ENCODE data around the gene NHLRC2.

NHLRC2 gene

DNA sequence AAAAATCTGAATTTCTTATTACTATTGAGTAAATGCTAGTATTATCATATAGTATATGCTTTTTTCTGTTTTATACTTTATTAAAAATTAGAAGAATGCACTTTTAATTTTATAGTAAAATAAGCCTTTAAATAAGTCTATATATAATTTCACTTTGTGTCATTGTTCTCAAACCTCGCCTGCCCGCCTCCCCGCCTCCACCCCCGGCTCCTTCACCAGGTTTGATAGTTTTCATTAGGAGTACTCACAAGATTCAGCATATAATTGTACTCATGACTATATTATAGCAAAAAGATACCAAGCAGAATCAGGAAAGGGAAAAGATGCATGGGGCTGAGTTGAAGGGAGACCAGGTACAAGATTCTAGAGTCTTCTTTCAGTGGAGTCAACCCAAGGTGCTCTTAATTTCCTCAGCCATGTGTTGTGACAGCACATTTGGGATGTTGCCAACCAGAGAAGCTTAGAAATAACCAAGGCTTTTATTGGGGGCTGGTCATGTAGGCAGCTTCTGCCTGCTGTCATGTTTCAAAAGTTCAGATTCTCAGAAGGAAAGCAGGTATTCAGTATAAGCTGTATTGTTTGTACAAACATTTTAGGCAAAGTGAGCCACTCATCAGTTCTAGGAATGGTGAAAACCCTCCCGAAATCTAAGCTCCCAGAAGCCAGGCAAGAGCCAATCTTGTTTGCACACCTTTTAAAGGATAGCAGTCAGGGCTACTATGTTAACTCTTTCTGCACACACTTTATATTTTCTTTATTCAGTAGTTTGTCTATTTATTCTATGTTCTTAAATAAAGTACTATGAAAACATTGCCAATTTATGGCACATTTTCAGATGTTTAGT, 12.3 kb downstream of the NHLRC2 start:
- no peak overlapping the region for H3K4me3 ChIP-seq (ENCODE audit: low read length)
- no peaks in the 10 kb centered on the region for H3K27me3 ChIP-seq (ENCODE audit: control insufficient read depth, insufficient read depth, low read length)

GRCh38 chr10:113867904-113868303, 13.4 kb downstream of the NHLRC2 start:
- no peaks in the 10 kb centered on the region for H3K27me3 ChIP-seq (ENCODE audit: control insufficient read depth, insufficient read depth, low read length)
- no peaks in the 10 kb centered on the region for H3K9me3 ChIP-seq (replicated peaks; ENCODE audit: low read length)
- no peak overlapping the region for H3K9ac ChIP-seq (ENCODE audit: low read depth, low read length)

More for the DNA sequence above, 12.3 kb downstream of the NHLRC2 start:
- Histone ChIP-seq H3K9me3 (replicated peaks; ENCODE audit: low read length) (no peaks in the 10 kb centered on the region), H3K9ac (ENCODE audit: low read depth, low read length) (no peak overlapping the region), H3K4me1 (ENCODE audit: control insufficient read depth, insufficient read depth, low read length) (no peaks in the 10 kb centered on the region), H3K36me3 (ENCODE audit: insufficient read depth, low read length) (peaks cover 1% of the 10 kb centered on the region), H3K4me2 (ENCODE audit: low read length) (no peak overlapping the region)

DNA sequence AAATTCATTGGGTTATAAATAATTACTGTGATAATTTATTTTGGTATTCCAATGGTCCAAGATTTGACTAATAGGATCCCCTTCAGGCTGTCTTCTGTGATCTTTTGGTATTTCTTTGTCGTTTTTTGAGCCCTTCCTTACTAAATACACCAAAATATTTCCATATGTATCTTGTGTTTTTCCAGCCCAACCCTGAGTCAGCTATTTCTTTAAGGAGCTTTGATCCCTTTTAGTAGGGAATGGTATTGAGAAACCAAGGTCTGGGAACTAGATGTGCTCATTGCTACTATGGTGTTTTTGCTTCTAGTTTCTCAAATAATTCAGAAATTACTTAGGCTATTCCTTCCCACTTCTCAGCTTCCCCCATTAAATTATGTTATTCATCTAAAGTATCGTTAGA, 15.3 kb downstream of the NHLRC2 start:
- Histone ChIP-seq H3K4me3 (ENCODE audit: low read length) (no peak overlapping the region), H3K9ac (ENCODE audit: low read depth, low read length) (no peak overlapping the region)

More at GRCh38 chr10:113867904-113868303, 13.4 kb downstream of the NHLRC2 start:
- Histone ChIP-seq H3K36me3 (ENCODE audit: insufficient read depth, low read length) (peaks cover 6% of the 10 kb centered on the region), H3K4me2 (ENCODE audit: low read length) (no peak overlapping the region), H3K4me3 (ENCODE audit: low read length) (no peak overlapping the region), H3K4me1 (ENCODE audit: control insufficient read depth, insufficient read depth, low read length) (no peaks in the 10 kb centered on the region)

DNA sequence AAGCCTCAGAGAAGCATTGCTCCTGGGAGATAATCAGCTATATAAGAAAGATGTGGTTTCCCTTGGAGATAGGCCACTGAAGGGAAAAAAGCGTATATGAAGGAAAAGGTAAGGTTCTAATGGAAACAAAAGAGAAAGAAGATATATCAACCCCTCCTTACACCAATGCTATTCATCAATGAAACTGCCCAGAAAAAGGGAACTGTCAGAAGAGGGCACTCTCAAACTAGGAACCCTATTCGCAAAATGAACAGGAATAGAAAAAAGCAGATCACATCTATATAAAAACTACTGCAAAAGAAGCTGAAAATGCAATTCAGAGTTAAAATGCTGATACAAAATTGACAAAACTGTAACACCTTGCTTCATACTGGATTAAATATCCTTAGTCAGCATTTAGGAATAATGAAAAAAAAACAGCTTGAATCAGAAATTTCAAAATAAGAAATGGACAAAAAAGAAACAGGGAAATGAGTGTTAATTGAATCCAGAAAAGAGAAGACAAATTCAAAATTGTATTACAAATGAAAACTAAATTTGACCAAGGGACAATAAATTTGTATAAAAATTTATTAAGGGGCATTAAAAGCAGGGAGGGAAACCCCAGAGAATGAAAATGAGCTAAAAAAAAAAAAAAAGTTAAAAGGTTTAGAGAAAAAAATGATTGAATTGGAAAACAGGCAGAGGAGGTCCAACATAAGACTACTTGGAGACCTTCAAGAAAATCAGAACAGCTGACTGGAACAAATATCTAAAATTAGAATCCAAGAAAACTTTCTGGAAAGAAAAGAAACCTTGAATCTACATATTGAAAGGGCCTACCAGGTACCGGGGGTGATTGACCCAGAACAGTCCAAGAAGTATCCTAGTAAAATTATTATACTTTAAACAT, 17.9 kb downstream of the NHLRC2 start:
- H3K9ac ChIP-seq (ENCODE audit: low read depth, low read length) = no peak overlapping the region
- H3K36me3 ChIP-seq (ENCODE audit: insufficient read depth, low read length) = peaks cover 11% of the 10 kb centered on the region

More for the DNA sequence above, 15.3 kb downstream of the NHLRC2 start:
- no peak overlapping the region for H3K4me2 ChIP-seq (ENCODE audit: low read length)
- H3K4me1 ChIP-seq (ENCODE audit: control insufficient read depth, insufficient read depth, low read length) = no peaks in the 10 kb centered on the region
- peaks cover 8% of the 10 kb centered on the region for H3K36me3 ChIP-seq (ENCODE audit: insufficient read depth, low read length)
- no peaks in the 10 kb centered on the region for H3K9me3 ChIP-seq (replicated peaks; ENCODE audit: low read length)
- no peaks in the 10 kb centered on the region for H3K27me3 ChIP-seq (ENCODE audit: control insufficient read depth, insufficient read depth, low read length)

DNA sequence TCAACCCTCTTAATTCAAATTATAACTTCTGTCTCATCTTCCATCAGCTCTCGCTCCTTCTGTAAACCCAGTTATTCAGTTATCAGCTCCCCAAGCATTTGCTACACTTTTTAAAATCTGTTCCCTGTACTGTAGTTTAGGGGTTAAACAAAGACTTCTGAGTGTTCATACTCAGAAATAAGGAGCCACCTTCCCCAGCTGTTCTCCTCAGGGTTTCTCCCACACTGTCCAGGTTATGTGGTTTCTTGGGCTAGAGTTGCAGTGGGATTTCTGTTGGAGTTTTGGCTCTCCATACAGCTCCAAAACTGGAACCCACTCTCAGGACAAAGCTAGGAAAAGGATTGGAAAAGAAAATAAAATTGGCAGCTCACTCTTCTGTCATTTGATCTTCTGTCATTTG, 20.8 kb downstream of the NHLRC2 start:
- no peak overlapping the region for H3K4me2 ChIP-seq (ENCODE audit: low read length)
- H3K36me3 ChIP-seq (ENCODE audit: insufficient read depth, low read length) = peaks cover 11% of the 10 kb centered on the region
- no peaks in the 10 kb centered on the region for H3K9me3 ChIP-seq (replicated peaks; ENCODE audit: low read length)
- H3K9ac ChIP-seq (ENCODE audit: low read depth, low read length) = no peak overlapping the region
- H3K4me3 ChIP-seq (ENCODE audit: low read length) = no peak overlapping the region
- H3K4me1 ChIP-seq (ENCODE audit: control insufficient read depth, insufficient read depth, low read length) = peaks cover 4% of the 10 kb centered on the region
- no peaks in the 10 kb centered on the region for H3K27me3 ChIP-seq (ENCODE audit: control insufficient read depth, insufficient read depth, low read length)

More for the DNA sequence above, 17.9 kb downstream of the NHLRC2 start:
- H3K4me2 ChIP-seq (ENCODE audit: low read length) = no peak overlapping the region
- H3K4me3 ChIP-seq (ENCODE audit: low read length) = no peak overlapping the region
- no peaks in the 10 kb centered on the region for H3K9me3 ChIP-seq (replicated peaks; ENCODE audit: low read length)
- H3K27me3 ChIP-seq (ENCODE audit: control insufficient read depth, insufficient read depth, low read length) = no peaks in the 10 kb centered on the region
- no peaks in the 10 kb centered on the region for H3K4me1 ChIP-seq (ENCODE audit: control insufficient read depth, insufficient read depth, low read length)

GRCh38 chr10:113876461-113876860, 22.0 kb downstream of the NHLRC2 start:
- Histone ChIP-seq H3K36me3 (ENCODE audit: insufficient read depth, low read length) (peaks cover 11% of the 10 kb centered on the region), H3K27me3 (ENCODE audit: control insufficient read depth, insufficient read depth, low read length) (no peaks in the 10 kb centered on the region), H3K4me1 (ENCODE audit: control insufficient read depth, insufficient read depth, low read length) (peaks cover 8% of the 10 kb centered on the region), H3K4me3 (ENCODE audit: low read length) (no peak overlapping the region), H3K9me3 (replicated peaks; ENCODE audit: low read length) (no peaks in the 10 kb centered on the region), H3K9ac (ENCODE audit: low read depth, low read length) (no peak overlapping the region), H3K4me2 (ENCODE audit: low read length) (no peak overlapping the region)

DNA sequence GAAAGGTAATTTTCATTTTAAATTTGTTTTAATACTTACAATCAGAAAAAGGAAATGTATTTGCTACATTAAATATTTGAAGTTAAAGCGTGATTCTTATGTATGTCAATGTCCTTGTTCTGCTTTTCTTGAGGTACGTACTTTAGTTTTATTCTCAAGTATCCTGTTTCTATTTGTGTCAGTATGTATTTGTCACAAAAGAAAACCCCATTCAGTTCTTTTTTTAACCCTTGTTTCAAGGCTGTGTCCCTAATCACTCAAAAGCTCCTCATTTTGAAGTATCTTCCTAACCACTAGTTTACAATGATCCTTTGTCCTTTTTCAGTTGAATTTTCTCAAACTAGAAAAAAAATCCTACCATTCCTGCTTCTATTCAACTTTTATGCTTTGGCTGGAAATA, 25.2 kb downstream of the NHLRC2 start:
- no peaks in the 10 kb centered on the region for H3K9me3 ChIP-seq (replicated peaks; ENCODE audit: low read length)
- H3K27me3 ChIP-seq (ENCODE audit: control insufficient read depth, insufficient read depth, low read length) = no peaks in the 10 kb centered on the region
- H3K4me3 ChIP-seq (ENCODE audit: low read length) = no peak overlapping the region
- H3K9ac ChIP-seq (ENCODE audit: low read depth, low read length) = no peak overlapping the region
- peaks cover 8% of the 10 kb centered on the region for H3K4me1 ChIP-seq (ENCODE audit: control insufficient read depth, insufficient read depth, low read length)
- no peak overlapping the region for H3K4me2 ChIP-seq (ENCODE audit: low read length)
- H3K36me3 ChIP-seq (ENCODE audit: insufficient read depth, low read length) = peaks cover 6% of the 10 kb centered on the region

GRCh38 chr10:113880236-113880635, 25.8 kb downstream of the NHLRC2 start:
- no peak overlapping the region for H3K9ac ChIP-seq (ENCODE audit: low read depth, low read length)
- H3K4me3 ChIP-seq (ENCODE audit: low read length) = no peak overlapping the region
- H3K9me3 ChIP-seq (replicated peaks; ENCODE audit: low read length) = no peaks in the 10 kb centered on the region
- H3K4me1 ChIP-seq (ENCODE audit: control insufficient read depth, insufficient read depth, low read length) = peaks cover 8% of the 10 kb centered on the region
- H3K36me3 ChIP-seq (ENCODE audit: insufficient read depth, low read length) = peaks cover 9% of the 10 kb centered on the region
- H3K27me3 ChIP-seq (ENCODE audit: control insufficient read depth, insufficient read depth, low read length) = no peaks in the 10 kb centered on the region
- no peak overlapping the region for H3K4me2 ChIP-seq (ENCODE audit: low read length)

DNA sequence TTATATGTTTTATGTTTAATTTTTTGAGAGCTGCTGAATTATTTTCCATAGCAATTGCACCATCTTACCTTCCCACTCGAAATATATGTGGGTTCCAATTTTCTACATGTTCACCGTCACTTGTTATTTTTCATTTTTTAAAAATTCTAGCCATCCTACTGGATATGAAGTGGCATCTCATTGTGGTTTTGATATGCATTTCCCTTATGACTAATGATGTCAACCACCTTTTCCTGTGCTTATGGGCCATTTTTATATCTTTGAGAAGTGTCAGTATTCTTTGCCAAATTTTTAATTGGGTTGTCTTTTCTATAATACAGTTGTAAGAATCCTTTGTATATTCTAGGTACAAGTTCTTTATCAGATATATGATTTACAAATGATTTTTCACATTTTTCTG, 27.8 kb downstream of the NHLRC2 start:
- H3K27me3 ChIP-seq (ENCODE audit: control insufficient read depth, insufficient read depth, low read length) = no peaks in the 10 kb centered on the region
- H3K9me3 ChIP-seq (replicated peaks; ENCODE audit: low read length) = no peaks in the 10 kb centered on the region
- H3K9ac ChIP-seq (ENCODE audit: low read depth, low read length) = no peak overlapping the region
- peaks cover 8% of the 10 kb centered on the region for H3K4me1 ChIP-seq (ENCODE audit: control insufficient read depth, insufficient read depth, low read length)
- peaks cover 18% of the 10 kb centered on the region for H3K36me3 ChIP-seq (ENCODE audit: insufficient read depth, low read length)
- H3K4me2 ChIP-seq (ENCODE audit: low read length) = no peak overlapping the region
- H3K4me3 ChIP-seq (ENCODE audit: low read length) = no peak overlapping the region

DNA sequence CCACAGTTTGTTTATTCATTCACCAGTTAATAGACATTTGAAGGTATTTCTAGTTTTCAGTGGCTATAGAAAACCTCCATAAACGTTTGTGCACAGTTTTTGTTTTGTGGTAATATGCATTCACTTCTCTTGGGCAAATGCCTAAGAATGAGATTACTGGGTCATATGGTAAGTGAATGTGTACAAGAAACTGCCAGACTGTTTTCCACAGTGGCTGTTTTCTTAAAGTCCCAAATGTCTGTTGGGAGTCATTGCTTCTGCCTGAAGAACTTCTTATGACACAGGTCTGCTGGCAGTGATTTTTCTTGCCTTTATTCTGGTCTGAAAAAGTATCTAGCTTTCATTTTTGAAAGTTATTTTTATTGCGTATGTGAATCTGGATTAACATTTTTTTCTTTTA, 35.5 kb downstream of the NHLRC2 start:
- H3K4me3 ChIP-seq (ENCODE audit: low read length) = no peak overlapping the region
- H3K9ac ChIP-seq (ENCODE audit: low read depth, low read length) = no peak overlapping the region
- peaks cover 25% of the 10 kb centered on the region for H3K36me3 ChIP-seq (ENCODE audit: insufficient read depth, low read length)
- H3K4me1 ChIP-seq (ENCODE audit: control insufficient read depth, insufficient read depth, low read length) = no peaks in the 10 kb centered on the region
- H3K27me3 ChIP-seq (ENCODE audit: control insufficient read depth, insufficient read depth, low read length) = no peaks in the 10 kb centered on the region
- no peak overlapping the region for H3K4me2 ChIP-seq (ENCODE audit: low read length)
- no peaks in the 10 kb centered on the region for H3K9me3 ChIP-seq (replicated peaks; ENCODE audit: low read length)

DNA sequence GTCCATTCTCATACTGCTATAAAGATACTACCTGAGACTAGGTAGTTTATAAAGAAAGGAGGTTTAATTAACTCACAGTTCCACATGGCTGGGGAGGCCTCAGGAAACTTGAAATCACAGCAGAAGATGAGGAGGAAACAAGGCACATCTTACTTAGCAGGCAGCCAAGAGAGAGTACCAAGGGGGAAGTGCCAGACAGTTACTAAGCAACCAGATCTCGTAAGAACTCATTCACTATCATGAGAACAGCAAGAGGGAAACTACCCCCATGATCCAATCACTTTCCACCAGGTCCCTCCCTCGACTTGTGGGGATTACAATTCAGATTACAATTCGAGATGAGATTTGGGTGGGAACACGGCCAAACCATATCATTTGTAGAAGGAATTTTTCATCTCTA, 36.3 kb downstream of the NHLRC2 start:
- Histone ChIP-seq H3K9me3 (replicated peaks; ENCODE audit: low read length) (no peaks in the 10 kb centered on the region), H3K4me1 (ENCODE audit: control insufficient read depth, insufficient read depth, low read length) (peaks cover 7% of the 10 kb centered on the region), H3K36me3 (ENCODE audit: insufficient read depth, low read length) (peaks cover 21% of the 10 kb centered on the region), H3K27me3 (ENCODE audit: control insufficient read depth, insufficient read depth, low read length) (no peaks in the 10 kb centered on the region), H3K9ac (ENCODE audit: low read depth, low read length) (no peak overlapping the region), H3K4me3 (ENCODE audit: low read length) (no peak overlapping the region), H3K4me2 (ENCODE audit: low read length) (no peak overlapping the region)

All from skeletal muscle satellite cell (primary cell).